NT2/D1 (cell line): ENCODE data around the gene COL26A1.

Experiments used
- DNase-seq: peaks from one replicate; pipeline ENCODE4 v3.0.0-alpha.2; 2011; ENCODE audit warnings: low read depth, low spot score
- H3K27me3 ChIP-seq: 2 replicates; pipeline ENCODE4 v1.6.0; 2011; ENCODE audit warnings: mild to moderate bottlenecking; ENCODE audit not compliant: insufficient read length, insufficient read depth
- H3K36me3 ChIP-seq: 2 replicates; pipeline ENCODE4 v1.6.1; 2011; ENCODE audit warnings: mild to moderate bottlenecking, low read length, mixed read lengths; ENCODE audit not compliant: insufficient read depth, insufficient read length
- H3K4me1 ChIP-seq: 2 replicates; pipeline ENCODE4 v1.5.1; 2011; ENCODE audit not compliant: insufficient read depth, insufficient read length
- H3K4me3 ChIP-seq: 2 replicates; pipeline ENCODE4 v1.5.1; 2011; ENCODE audit warnings: low read depth; ENCODE audit not compliant: insufficient read length
- H3K9ac ChIP-seq: 2 replicates; pipeline ENCODE4 v1.6.0; 2011; ENCODE audit warnings: low read depth; ENCODE audit not compliant: insufficient read length
- H3K9me3 ChIP-seq: 2 replicates; pipeline ENCODE4 v1.5.1; 2011; ENCODE audit warnings: mild to moderate bottlenecking, low read length; ENCODE audit not compliant: insufficient read depth
- SUZ12 ChIP-seq: IDR thresholded peaks from 2 replicates; pipeline ENCODE4 v1.6.1; 2011; ENCODE audit not compliant: insufficient read length, insufficient read depth; ENCODE audit errors: extremely low read depth
- YY1 ChIP-seq: IDR thresholded peaks from 2 replicates; pipeline ENCODE4 v1.6.1; 2011; ENCODE audit not compliant: insufficient read length, insufficient read depth
- ZNF274 ChIP-seq: IDR thresholded peaks from 2 replicates; pipeline ENCODE4 v1.6.1; 2011; ENCODE audit warnings: mild to moderate bottlenecking, low read depth, low read length

Gene COL26A1

DNA sequence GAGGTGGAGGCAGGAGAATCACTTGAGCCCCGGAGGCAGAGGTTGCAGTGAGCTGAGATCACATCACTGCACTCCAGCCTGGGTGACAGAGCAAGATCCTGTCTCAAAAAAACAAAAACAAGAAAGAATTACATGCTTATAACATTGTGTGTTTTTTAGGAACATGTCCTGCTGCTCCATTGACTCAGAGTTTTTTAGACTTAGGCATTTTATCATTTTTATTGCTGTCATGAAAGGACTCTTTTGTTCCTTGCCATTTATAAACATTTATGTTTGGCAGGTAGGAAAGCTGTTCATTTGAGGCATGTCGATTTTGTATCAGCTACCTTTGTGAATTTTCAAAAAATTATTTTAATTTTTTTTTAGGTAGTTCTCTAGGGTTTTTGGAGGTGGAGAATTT lies 20.3 kb downstream of the COL26A1 start:
- H3K9ac ChIP-seq = no peak overlapping the region
- DNase-seq = no peak
- H3K9me3 ChIP-seq = peaks cover 19% of the 10 kb centered on the region; the same call in 1 of the 2 replicates
- TF ChIP-seq SUZ12 (no peak), ZNF274 (no peak), YY1 (no peak)
- H3K4me1 ChIP-seq = peaks cover 7% of the 10 kb centered on the region
- peaks cover 8% of the 10 kb centered on the region for H3K36me3 ChIP-seq
- no peaks in the 10 kb centered on the region for H3K27me3 ChIP-seq
- no peak overlapping the region for H3K4me3 ChIP-seq

DNA sequence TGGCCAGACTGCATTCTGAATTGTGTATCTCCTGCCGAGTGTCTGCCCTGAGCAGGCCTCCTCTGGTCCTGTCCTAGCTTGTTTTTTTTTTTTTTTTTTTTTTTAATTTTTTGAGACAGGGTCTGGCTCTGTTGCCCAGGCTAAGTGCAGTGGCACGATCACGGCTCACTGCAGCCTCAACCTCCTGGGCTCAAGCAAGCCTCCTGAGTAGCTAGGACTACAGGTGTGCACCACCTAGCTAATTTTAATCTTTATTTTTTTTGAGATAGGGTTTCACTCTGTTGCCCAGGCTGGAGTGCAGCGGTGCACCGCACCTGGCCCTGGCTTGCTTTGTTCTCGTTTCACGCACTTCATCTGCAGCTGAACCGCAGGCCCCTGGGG lies 23.5 kb downstream of the COL26A1 start:
- Histone ChIP-seq H3K4me1 (peaks cover 8% of the 10 kb centered on the region), H3K36me3 (peaks cover 4% of the 10 kb centered on the region), H3K9me3 (peaks cover 12% of the 10 kb centered on the region; the same call in 1 of the 2 replicates), H3K9ac (no peak overlapping the region), H3K27me3 (no peaks in the 10 kb centered on the region), H3K4me3 (no peak overlapping the region)
- TF ChIP-seq SUZ12 = no peak
- no peak for TF ChIP-seq YY1
- no peak for TF ChIP-seq ZNF274
- no peak for DNase-seq

DNA sequence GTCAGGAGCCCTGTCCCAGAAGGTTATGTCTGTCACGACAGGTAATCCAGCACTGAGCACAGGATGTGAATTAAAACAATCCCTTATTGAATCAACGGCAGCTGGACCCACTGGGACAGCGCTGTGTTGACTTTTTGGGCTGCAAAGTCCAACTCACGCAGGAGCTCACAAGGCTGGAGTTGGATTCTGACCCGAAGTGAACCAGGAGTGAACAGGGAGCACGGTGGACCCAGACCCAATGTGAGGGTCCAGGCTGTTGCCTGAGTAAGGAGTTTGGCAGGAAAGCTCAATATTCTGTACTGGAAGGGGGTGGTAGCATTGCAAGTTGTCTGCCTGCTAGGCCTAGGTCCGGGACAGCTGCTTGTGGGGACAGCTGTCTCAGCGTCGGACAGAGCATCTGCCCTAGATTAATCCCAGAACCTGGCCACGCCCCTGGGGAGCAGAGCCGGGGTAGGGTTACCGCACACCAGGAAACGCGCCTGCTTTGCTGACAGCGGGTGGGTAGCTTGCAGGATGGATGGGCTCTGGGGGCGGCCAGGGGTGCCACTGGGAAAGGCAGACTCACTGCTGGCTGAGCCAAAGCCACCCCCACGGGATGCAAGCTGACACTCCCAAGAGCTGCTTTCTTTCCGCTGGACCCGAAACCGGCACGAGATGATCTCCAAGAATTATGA lies 24.0 kb downstream of the COL26A1 start:
- peak overlapping the region; percentile 58 for H3K9ac ChIP-seq
- no peaks in the 10 kb centered on the region for H3K27me3 ChIP-seq
- no peak for DNase-seq
- TF ChIP-seq ZNF274 = no peak
- no peak for TF ChIP-seq SUZ12
- no peak for TF ChIP-seq YY1
- H3K36me3 ChIP-seq = peaks cover 4% of the 10 kb centered on the region
- peaks cover 8% of the 10 kb centered on the region for H3K4me1 ChIP-seq
- H3K4me3 ChIP-seq = no peak overlapping the region
- peaks cover 6% of the 10 kb centered on the region; the same call in 1 of the 2 replicates for H3K9me3 ChIP-seq

DNA sequence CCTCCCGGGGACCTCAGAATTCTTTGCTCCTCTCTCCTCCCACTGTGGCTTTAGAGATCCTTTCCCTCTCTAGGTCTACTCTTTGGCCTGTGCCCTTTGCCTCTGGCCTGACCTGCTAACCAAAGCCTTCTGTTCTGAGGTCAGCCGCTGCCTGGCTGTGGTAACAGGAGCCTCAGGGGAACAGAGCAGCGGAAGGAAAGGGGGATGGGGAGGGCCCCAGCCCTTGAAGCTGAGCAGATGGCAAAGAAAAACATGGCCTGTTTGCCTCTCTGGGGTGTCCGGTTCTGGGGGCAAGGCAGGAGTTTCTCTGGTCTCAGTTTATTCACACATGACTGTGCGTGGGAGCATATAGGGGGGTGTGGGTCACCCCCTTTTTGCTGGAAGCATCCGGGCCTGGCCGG lies 28.2 kb downstream of the COL26A1 start:
- Histone ChIP-seq H3K9me3 (no peaks in the 10 kb centered on the region), H3K4me1 (peaks cover 14% of the 10 kb centered on the region), H3K4me3 (no peak overlapping the region), H3K36me3 (no peaks in the 10 kb centered on the region), H3K27me3 (no peaks in the 10 kb centered on the region), H3K9ac (no peak overlapping the region)
- DNase-seq = no peak
- TF ChIP-seq ZNF274 = no peak
- no peak for TF ChIP-seq YY1
- no peak for TF ChIP-seq SUZ12

DNA sequence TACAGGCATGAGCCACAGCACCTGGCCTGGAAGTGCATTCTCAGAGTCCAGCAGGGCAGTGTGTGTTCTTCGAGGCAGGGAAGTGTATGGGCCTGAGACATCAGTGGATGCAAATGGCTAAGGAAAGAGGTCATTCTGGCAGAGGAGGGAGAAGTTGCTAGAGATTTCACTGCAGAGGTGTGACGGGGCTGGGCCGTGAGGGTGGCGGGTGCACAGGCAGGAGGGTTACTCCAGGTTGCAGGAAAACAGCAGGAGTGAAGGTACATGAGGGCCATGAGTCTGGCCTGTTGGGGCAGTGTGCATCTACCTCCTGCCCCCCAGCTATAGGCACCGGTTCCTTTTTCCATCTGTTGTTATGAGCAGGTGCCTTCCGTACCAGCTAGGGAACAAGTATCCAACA lies 29.3 kb downstream of the COL26A1 start:
- H3K9me3 ChIP-seq = no peaks in the 10 kb centered on the region
- H3K4me1 ChIP-seq = peaks cover 7% of the 10 kb centered on the region
- no peaks in the 10 kb centered on the region for H3K36me3 ChIP-seq
- no peak for DNase-seq
- no peak overlapping the region for H3K9ac ChIP-seq
- no peaks in the 10 kb centered on the region for H3K27me3 ChIP-seq
- TF ChIP-seq SUZ12 (no peak), ZNF274 (no peak), YY1 (no peak)
- H3K4me3 ChIP-seq = no peak overlapping the region

DNA sequence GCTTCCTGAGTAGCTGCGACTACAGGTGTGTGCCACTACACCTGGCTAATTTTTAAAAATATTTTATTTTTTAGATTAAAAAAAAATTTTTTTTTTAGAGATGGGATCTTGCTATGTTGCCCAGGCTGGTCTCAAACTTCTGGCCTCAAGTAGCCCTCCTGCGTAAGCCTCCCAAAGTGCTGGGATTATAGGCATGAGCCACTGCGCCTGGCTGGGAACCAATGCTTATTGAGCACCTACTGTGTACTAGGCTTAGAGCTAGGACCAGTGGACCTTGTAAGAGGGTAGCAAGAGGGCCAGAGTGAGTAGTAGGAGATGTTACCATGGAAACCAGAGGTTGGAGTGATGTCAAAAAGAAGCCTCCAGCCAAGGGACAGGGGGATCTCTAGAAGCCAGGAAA lies 31.2 kb downstream of the COL26A1 start:
- DNase-seq = no peak
- Histone ChIP-seq H3K27me3 (no peaks in the 10 kb centered on the region), H3K9ac (no peak overlapping the region), H3K36me3 (no peaks in the 10 kb centered on the region), H3K4me3 (no peak overlapping the region), H3K9me3 (no peaks in the 10 kb centered on the region), H3K4me1 (peaks cover 7% of the 10 kb centered on the region)
- TF ChIP-seq ZNF274 (no peak), YY1 (no peak), SUZ12 (no peak)

DNA sequence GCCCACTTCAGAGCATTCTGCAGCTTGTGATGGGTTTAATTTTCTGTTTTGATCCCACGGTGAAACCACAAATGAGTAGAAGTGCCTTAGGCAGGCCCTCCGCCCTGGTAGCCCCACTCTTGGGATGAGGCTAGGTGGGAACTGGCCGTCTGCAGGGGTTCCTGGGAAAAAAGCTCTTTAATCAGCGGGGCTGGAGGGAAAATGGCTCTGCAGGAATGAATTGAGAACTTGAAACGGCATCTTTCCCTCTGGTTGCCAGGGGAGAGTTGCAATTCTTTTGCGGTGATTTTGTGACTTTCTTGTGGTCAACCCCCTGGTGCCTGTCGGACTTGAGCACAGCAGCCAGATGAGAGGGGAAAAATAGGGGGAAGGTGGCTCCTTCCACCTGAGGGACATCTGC lies 32.7 kb downstream of the COL26A1 start:
- no peaks in the 10 kb centered on the region for H3K36me3 ChIP-seq
- no peaks in the 10 kb centered on the region for H3K27me3 ChIP-seq
- TF ChIP-seq ZNF274 (no peak), SUZ12 (no peak), YY1 (no peak)
- H3K4me1 ChIP-seq = peaks cover 5% of the 10 kb centered on the region
- H3K9ac ChIP-seq = peak overlapping the region; percentile 2
- H3K9me3 ChIP-seq = no peaks in the 10 kb centered on the region
- H3K4me3 ChIP-seq = no peak overlapping the region
- no peak for DNase-seq

DNA sequence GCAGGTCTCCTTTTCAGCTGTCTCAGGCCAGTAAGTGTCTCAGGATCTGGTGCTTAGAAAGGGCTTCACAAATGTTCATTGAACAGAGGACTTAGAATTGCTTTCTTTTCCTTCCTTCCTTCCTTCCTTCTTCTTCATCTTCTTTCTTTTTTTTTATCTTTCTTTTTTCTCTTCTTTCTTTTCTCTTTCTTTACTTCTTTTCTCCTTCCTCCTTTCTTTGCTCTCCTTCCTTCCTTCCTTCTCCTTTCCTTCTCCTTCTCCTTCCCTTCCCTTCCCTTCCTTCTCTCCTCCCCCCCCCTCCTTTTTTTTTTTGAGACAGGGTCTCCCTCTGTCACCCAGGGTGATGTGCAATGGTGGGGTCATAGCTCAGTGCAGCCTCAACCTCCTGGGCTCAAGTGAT lies 34.6 kb downstream of the COL26A1 start:
- H3K27me3 ChIP-seq = no peaks in the 10 kb centered on the region
- H3K4me3 ChIP-seq = no peak overlapping the region
- no peaks in the 10 kb centered on the region for H3K36me3 ChIP-seq
- H3K9me3 ChIP-seq = no peaks in the 10 kb centered on the region
- TF ChIP-seq ZNF274 (no peak), YY1 (no peak), SUZ12 (no peak)
- H3K9ac ChIP-seq = no peak overlapping the region
- DNase-seq = no peak
- peaks cover 11% of the 10 kb centered on the region for H3K4me1 ChIP-seq
